H1 (cell line): ENCODE data around the gene SLC35E3. TPM values are rescaled to one million over a fixed set of nuclear protein-coding genes. Genes with fewer than 3 reads are reported as not detected.

ENCODE experiments used
- CTCF ChIA-PET: fragments of 300-600 bp; sonication (Branson Sonifier 250); formaldehyde crosslinking; loops from one replicate; lab custom pipeline; 2021; ENCODE audit not compliant: partially characterized antibody; lab: Charles Lee
- POLR2A ChIA-PET: fragments of 300-600 bp; sonication (Branson Sonifier 250); formaldehyde crosslinking; loops from one replicate; lab custom pipeline; 2021; ENCODE audit warnings: inconsistent platforms; ENCODE audit not compliant: partially characterized antibody; lab: Charles Lee
- DNase-seq, 2 experiments: peaks; one replicate each; pipeline versions ENCODE4 v3.0.0 to v3.0.0-alpha.2; 2010 to 2022; ENCODE audit warnings: low spot score in 2 of 2, low read depth in 1 of 2, mixed read lengths in 1 of 2
- FAIRE-seq: peaks from 2 replicates; lab custom pipeline; 2011; peaks lifted over from hg19 to GRCh38; lab: Jason Lieb, UNC
- H2AFZ ChIP-seq: 2 replicates; pipeline ENCODE4 v1.8.1; 2012; ENCODE audit warnings: low read length, inconsistent platforms
- H2AK5ac ChIP-seq: 2 replicates; pipeline ENCODE4 v1.6.1; 2013; ENCODE audit warnings: low read depth, low read length
- H2BK120ac ChIP-seq: replicated peaks from 2 replicates; pipeline ENCODE3; 2013; ENCODE audit warnings: low read depth, low read length, inconsistent platforms
- H2BK12ac ChIP-seq: 2 replicates; pipeline ENCODE4 v1.6.1; 2013; ENCODE audit warnings: low read depth, low read length
- H2BK15ac ChIP-seq: 2 replicates; pipeline ENCODE4 v1.6.1; 2013; ENCODE audit warnings: low read length
- H2BK20ac ChIP-seq: 2 replicates; pipeline ENCODE4 v1.6.1; 2013; ENCODE audit warnings: low read length
- H2BK5ac ChIP-seq: 2 replicates; pipeline ENCODE4 v1.6.1; 2013; ENCODE audit warnings: low read depth, low read length
- H3K14ac ChIP-seq: 2 replicates; pipeline ENCODE4 v1.6.1; 2013; ENCODE audit warnings: inconsistent platforms; ENCODE audit not compliant: insufficient read length
- H3K18ac ChIP-seq: 2 replicates; pipeline ENCODE4 v1.6.1; 2013; ENCODE audit warnings: low read length; ENCODE audit errors: extremely low read depth
- H3K23ac ChIP-seq: 2 replicates; pipeline ENCODE4 v1.6.1; 2013; ENCODE audit warnings: inconsistent platforms; ENCODE audit not compliant: insufficient read length
- H3K23me2 ChIP-seq: 2 replicates; pipeline ENCODE4 v1.6.1; 2013; ENCODE audit warnings: low read depth, low read length
- H3K27ac ChIP-seq: 2 replicates; pipeline ENCODE4 v1.6.1; 2011; ENCODE audit warnings: low read depth, low read length, inconsistent platforms
- H3K27me3 ChIP-seq, 4 experiments: replicated peaks in 1 of 4; 1 replicate in 1 of 4; 2 replicates in 3 of 4; pipeline versions ENCODE4 v1.6.1 to v1.8.1; 2011 to 2013; ENCODE audit warnings: low read length in 3 of 4, mild to moderate bottlenecking in 3 of 4, inconsistent platforms in 2 of 4, mixed read lengths in 2 of 4, moderate library complexity in 1 of 4; ENCODE audit not compliant: control insufficient read depth in 3 of 4, insufficient read depth in 3 of 4; ENCODE audit errors: extremely low read depth in 1 of 4
- H3K36me3 ChIP-seq, 4 experiments: 2 replicates each; pipeline versions ENCODE4 v1.6.1 to v1.8.1; 2011 to 2013; ENCODE audit warnings: mild to moderate bottlenecking in 4 of 4, low read length in 3 of 4, moderate library complexity in 2 of 4, control low read depth in 1 of 4, inconsistent platforms in 1 of 4; ENCODE audit not compliant: insufficient read depth in 4 of 4, control insufficient read depth in 2 of 4
- H3K4ac ChIP-seq: replicated peaks from 2 replicates; pipeline ENCODE3; 2013; ENCODE audit warnings: low read length, low read depth, mixed read lengths, inconsistent platforms; ENCODE audit not compliant: insufficient read length
- H3K4me1 ChIP-seq, 4 experiments: replicated peaks in 1 of 4; 1 replicate in 1 of 4; 2 replicates in 3 of 4; pipeline versions ENCODE4 v1.6.1 to v1.8.1; 2011 to 2013; ENCODE audit warnings: low read length in 3 of 4, inconsistent platforms in 2 of 4, mixed read lengths in 1 of 4; ENCODE audit not compliant: insufficient read depth in 4 of 4, control insufficient read depth in 3 of 4
- H3K4me2 ChIP-seq, 2 experiments: 2 replicates each; pipeline versions ENCODE4 v1.6.1 to v1.8.1; 2011 to 2013; ENCODE audit warnings: low read depth in 2 of 2, low read length in 2 of 2, control low read depth in 1 of 2, inconsistent platforms in 1 of 2, mild to moderate bottlenecking in 1 of 2; ENCODE audit not compliant: insufficient read depth in 1 of 2
- H3K4me3 ChIP-seq, 4 experiments: fragments of 200-600, 300-600 bp in 1 of 4; sonication (generic), shearing (Covaris generic), sonication (Bioruptor Twin) in 1 of 4; 2 replicates each; pipeline versions ENCODE4 v1.5.1 to v1.8.1; 2011 to 2016; ENCODE audit warnings: low read length in 4 of 4, low read depth in 3 of 4, control low read depth in 2 of 4, inconsistent platforms in 2 of 4, mild to moderate bottlenecking in 2 of 4, mixed read lengths in 1 of 4, moderate library complexity in 1 of 4; ENCODE audit not compliant: insufficient read depth in 2 of 4; ENCODE audit errors: extremely low read depth in 1 of 4
- H3K56ac ChIP-seq: replicated peaks from 2 replicates; pipeline ENCODE3; 2013; ENCODE audit warnings: low read depth, mild to moderate bottlenecking, mixed read lengths, low read length, inconsistent platforms; ENCODE audit not compliant: insufficient read length
- H3K79me1 ChIP-seq: 2 replicates; pipeline ENCODE4 v1.6.1; 2013; ENCODE audit warnings: low read depth, low read length, control low read depth
- H3K79me2 ChIP-seq, 2 experiments: 2 replicates each; pipeline versions ENCODE4 v1.6.1 to v1.8.1; 2012 to 2013; ENCODE audit warnings: low read length in 2 of 2, mild to moderate bottlenecking in 2 of 2, inconsistent platforms in 1 of 2; ENCODE audit not compliant: insufficient read depth in 2 of 2, control insufficient read depth in 1 of 2
- H3K9ac ChIP-seq, 4 experiments: replicated peaks in 1 of 4; 1 replicate in 1 of 4; 2 replicates in 3 of 4; pipeline versions ENCODE4 v1.6.1 to v1.8.1; 2011 to 2013; ENCODE audit warnings: low read depth in 3 of 4, low read length in 3 of 4, control low read depth in 2 of 4, mild to moderate bottlenecking in 2 of 4, moderate library complexity in 2 of 4, inconsistent platforms in 1 of 4; ENCODE audit errors: extremely low read depth in 1 of 4
- H3K9me3 ChIP-seq, 2 experiments: 2 replicates each; pipeline versions ENCODE4 v1.6.1 to v1.8.1; 2012 to 2013; ENCODE audit warnings: mild to moderate bottlenecking in 2 of 2, moderate library complexity in 2 of 2, control low read depth in 1 of 2, inconsistent platforms in 1 of 2, low read depth in 1 of 2, low read length in 1 of 2, mixed read lengths in 1 of 2; ENCODE audit not compliant: insufficient read depth in 2 of 2
- H4K20me1 ChIP-seq, 2 experiments: replicated peaks in 1 of 2; 2 replicates each; pipeline versions ENCODE3 to v1.8.1; 2011 to 2013; ENCODE audit warnings: inconsistent platforms in 2 of 2, low read length in 2 of 2, mild to moderate bottlenecking in 1 of 2; ENCODE audit not compliant: insufficient read depth in 2 of 2, control insufficient read depth in 1 of 2
- H4K5ac ChIP-seq: 2 replicates; pipeline ENCODE4 v1.6.1; 2013; ENCODE audit warnings: low read length, low read depth, mixed read lengths, inconsistent platforms; ENCODE audit not compliant: insufficient read length
- H4K8ac ChIP-seq: 2 replicates; pipeline ENCODE4 v1.8.0; 2013; ENCODE audit warnings: mild to moderate bottlenecking, moderate library complexity, low read length, inconsistent platforms; ENCODE audit not compliant: insufficient read depth; ENCODE audit errors: extremely low read depth
- H4K91ac ChIP-seq: replicated peaks from 2 replicates; pipeline ENCODE3; 2013; ENCODE audit warnings: low read length, mixed read lengths, inconsistent platforms; ENCODE audit not compliant: insufficient read length
- ASH2L ChIP-seq: fragments of 200-600, 300-600 bp; sonication (generic); IDR thresholded peaks from one replicate; pipeline ENCODE4 v1.7.1; 2017; ENCODE audit warnings: low read length
- CBX8 ChIP-seq: fragments of 300-800, 300-1000 bp; sonication (generic); IDR thresholded peaks from 2 replicates; pipeline ENCODE4 v1.7.1; 2016; ENCODE audit warnings: low read depth, low read length, borderline replicate concordance
- CEBPB ChIP-seq: IDR thresholded peaks from 2 replicates; pipeline ENCODE4 v1.6.1; 2012; ENCODE audit warnings: low read depth, low read length
- EP300 ChIP-seq, 2 experiments: IDR thresholded peaks; 1 replicate in 1 of 2; 2 replicates in 1 of 2; pipeline ENCODE4 v1.6.1; 2011 to 2012; ENCODE audit warnings: low read depth in 2 of 2, low read length in 2 of 2, mild to moderate bottlenecking in 2 of 2, borderline replicate concordance in 1 of 2, inconsistent platforms in 1 of 2, moderate library complexity in 1 of 2
- FOSL1 ChIP-seq: IDR thresholded peaks from 2 replicates; pipeline ENCODE4 v1.6.1; 2011; ENCODE audit warnings: mild to moderate bottlenecking, low read depth, low read length, moderate library complexity; ENCODE audit not compliant: insufficient read depth
- HDAC6 ChIP-seq: IDR thresholded peaks from one replicate; pipeline ENCODE4 v1.7.1; 2012; ENCODE audit warnings: low read depth, mild to moderate bottlenecking, inconsistent platforms, low read length, moderate library complexity
- POLR2A ChIP-seq, 2 experiments: IDR thresholded peaks; 1 replicate in 1 of 2; 2 replicates in 1 of 2; pipeline ENCODE4 v1.6.1; 2011; ENCODE audit warnings: low read depth in 2 of 2, low read length in 2 of 2, mild to moderate bottlenecking in 2 of 2; ENCODE audit errors: control extremely low read depth in 1 of 2
- SUZ12 ChIP-seq: fragments of 200-600 bp; sonication (generic); IDR thresholded peaks from 2 replicates; pipeline ENCODE4 v1.6.1; 2012; ENCODE audit warnings: mild to moderate bottlenecking, inconsistent platforms, low read length, moderate library complexity, mixed read lengths
- WGBS, 2 experiments: shearing (Covaris generic) in 1 of 2; methylation state at CpG; one replicate each; pipeline versions ENCODE4 v1.1.6 to v1.1.7; 2013 to 2015; ENCODE audit warnings: low lambda C conversion rate in 2 of 2, mixed read lengths in 2 of 2, inconsistent platforms in 1 of 2, low coverage in 1 of 2, missing lambda C conversion rate in 1 of 2; ENCODE audit not compliant: insufficient replicate concordance in 2 of 2, insufficient coverage in 1 of 2, insufficient read length in 1 of 2; ENCODE audit errors: extremely low coverage in 1 of 2, missing lambda C conversion rate in 1 of 2; 5-methylcytosine and 5-hydroxymethylcytosine counted together
- polyA plus RNA-seq, 7 experiments: library from polyadenylated mRNA; depleted of rRNA in 3 of 7; stranded (reverse) in 5 of 7; unstranded in 2 of 7; fragments of >200 nt in 5 of 7; fragments of 200-250 nt in 2 of 7; gene quantifications; 1 replicate in 5 of 7; 2 replicates in 1 of 7; 4 replicates in 1 of 7; pipeline versions ENCODE4 v1.2.1 to v1.2.3, GENCODE V29; 2011 to 2013; ENCODE audit warnings: missing spikeins in 2 of 7, mixed read lengths in 2 of 7
- total RNA-seq: library from RNA; stranded (reverse); fragmentation: NEBNext Ultra II Directional; extraction: Animal tissue kit (Norgen Biotek cat#: 25700); gene quantifications from 2 replicates; pipeline ENCODE4 v1.2.1, GENCODE V29; 2021
- TF ChIP-seq, protein P1 (sequence below): IDR thresholded peaks from 2 replicates; pipeline ENCODE4 v1.6.1; 2011; ENCODE audit warnings: low read length, improper control_type of control experiment
- TF ChIP-seq, protein P2 (sequence below): IDR thresholded peaks from 2 replicates; pipeline ENCODE4 v1.6.1; 2012; ENCODE audit warnings: inconsistent platforms

SLC35E3 gene
- total and polyA plus RNA-seq, 2 of the 8 experiments (the other 6 are each of a cell fraction or from before 2014, with no cell fraction given): 10.0 to 10.9 TPM

DNA sequence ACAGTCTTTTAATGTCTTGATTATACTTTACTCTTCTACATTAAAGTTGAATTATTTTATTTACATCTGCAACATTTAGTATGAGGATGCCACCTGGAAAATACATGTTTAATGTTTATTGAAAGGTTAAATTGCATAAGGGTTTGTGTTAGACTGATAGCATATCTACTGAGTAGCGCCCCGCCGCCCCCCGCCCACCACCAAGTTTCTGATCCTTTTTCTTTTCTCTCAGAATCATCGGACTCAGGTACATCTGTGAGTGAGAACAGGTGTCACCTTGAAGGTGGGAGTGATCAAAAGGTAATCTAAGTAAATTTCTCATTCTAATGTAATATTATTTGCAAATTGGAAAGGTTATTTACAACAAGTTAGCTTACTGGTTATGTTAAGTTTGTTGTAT is 78.2 kb downstream of the SLC35E3 start:
- H3K23me2 ChIP-seq: no peaks in the 10 kb centered on the region
- H2BK5ac ChIP-seq: no peak overlapping the region
- H2AFZ ChIP-seq: no peak overlapping the region
- no peak overlapping the region for H2BK12ac ChIP-seq
- peaks cover 2 to 8% of the 10 kb centered on the region in 2 experiments for H4K20me1 ChIP-seq
- no peaks in the 10 kb centered on the region for H3K79me1 ChIP-seq
- no peak overlapping the region for H2BK120ac ChIP-seq
- no peak overlapping the region for H3K18ac ChIP-seq
- H3K27ac ChIP-seq: no peak overlapping the region
- FAIRE-seq: no peak
- no peak overlapping the region for H2BK15ac ChIP-seq
- H3K4me1 ChIP-seq: no peaks in the 10 kb centered on the region
- POLR2A ChIA-PET: interaction anchor here (1.9 to 6.0 kb wide), 3 partner anchors 10 to 16 kb away, joined by 6 to 41 read pairs (median 14); partner anchors contain the start of gene MDM2
- H3K9me3 ChIP-seq: no peaks in the 10 kb centered on the region
- no peak overlapping the region for H3K23ac ChIP-seq
- no peak overlapping the region for H3K4me2 ChIP-seq
- no peak overlapping the region for H4K91ac ChIP-seq
- H4K8ac ChIP-seq: no peak overlapping the region
- CTCF ChIA-PET: no interaction called here
- no peak overlapping the region for H3K4ac ChIP-seq
- H3K79me2 ChIP-seq: peaks cover 0 to 19% of the 10 kb centered on the region in 2 experiments; a peak in 2 of 4 replicates
- no peak overlapping the region for H3K56ac ChIP-seq
- no peak overlapping the region for H2BK20ac ChIP-seq
- H3K36me3 ChIP-seq: peaks cover 14 to 96% (median 57%) of the 10 kb centered on the region in 4 experiments
- TF ChIP-seq SUZ12: no peak
- TF ChIP-seq POLR2A (IDR thresholded peaks at IDR 0.05; ENCODE audit: control extremely low read depth in 1 of 2, low read depth in 2 of 2, low read length in 2 of 2): no peak
- no peak for TF ChIP-seq CEBPB
- TF ChIP-seq CBX8: no peak
- no peak for TF ChIP-seq ASH2L
- TF ChIP-seq, protein P1, sequence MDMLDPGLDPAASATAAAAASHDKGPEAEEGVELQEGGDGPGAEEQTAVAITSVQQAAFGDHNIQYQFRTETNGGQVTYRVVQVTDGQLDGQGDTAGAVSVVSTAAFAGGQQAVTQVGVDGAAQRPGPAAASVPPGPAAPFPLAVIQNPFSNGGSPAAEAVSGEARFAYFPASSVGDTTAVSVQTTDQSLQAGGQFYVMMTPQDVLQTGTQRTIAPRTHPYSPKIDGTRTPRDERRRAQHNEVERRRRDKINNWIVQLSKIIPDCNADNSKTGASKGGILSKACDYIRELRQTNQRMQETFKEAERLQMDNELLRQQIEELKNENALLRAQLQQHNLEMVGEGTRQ: no peak
- TF ChIP-seq EP300 (IDR thresholded peaks at IDR 0.05; ENCODE audit: borderline replicate concordance in 1 of 2, low read depth in 2 of 2, low read length in 2 of 2): no peak
- no peak for TF ChIP-seq HDAC6
- no peak for TF ChIP-seq FOSL1
- TF ChIP-seq, protein P2, sequence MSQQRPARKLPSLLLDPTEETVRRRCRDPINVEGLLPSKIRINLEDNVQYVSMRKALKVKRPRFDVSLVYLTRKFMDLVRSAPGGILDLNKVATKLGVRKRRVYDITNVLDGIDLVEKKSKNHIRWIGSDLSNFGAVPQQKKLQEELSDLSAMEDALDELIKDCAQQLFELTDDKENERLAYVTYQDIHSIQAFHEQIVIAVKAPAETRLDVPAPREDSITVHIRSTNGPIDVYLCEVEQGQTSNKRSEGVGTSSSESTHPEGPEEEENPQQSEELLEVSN: no peak
- TF ChIP-seq, all 59 proteins: peak for 0
- DNase-seq: no peak
- Histone ChIP-seq H2AK5ac (no peak overlapping the region), H3K14ac (no peak overlapping the region), H4K5ac (no peak overlapping the region), H3K4me3 (no peak overlapping the region), H3K27me3 (no peaks in the 10 kb centered on the region), H3K9ac (no peak overlapping the region)
- 94% methylated on average over 5 of the region's 5 CpGs; no CpG with 5 or more reads in 1 of the 2 experiments for WGBS, 2 experiments
